Measurements from ENCODE around the gene FANCG.

The FANCG gene

GRCh38 chr9:35076848-35077247 is 2.9 kb downstream of the FANCG start:
- Histone ChIP-seq H3K27me3 (ENCODE audit: control insufficient read depth in 2 of 2, insufficient read depth in 2 of 2, low read length in 2 of 2) (no peaks in the 10 kb centered on the region), H3K4me3 (ENCODE audit: low read length in 2 of 2) (no peak overlapping the region), H3K36me3 (ENCODE audit: control insufficient read depth in 2 of 2, insufficient read depth in 2 of 2, low read length in 2 of 2) (peaks cover 3 to 11% of the 10 kb centered on the region in 2 donors), H3K9ac (ENCODE audit: low read depth in 1 of 2, low read length in 2 of 2) (no peak overlapping the region), H3K4me1 (ENCODE audit: control insufficient read depth in 2 of 2, insufficient read depth in 2 of 2, low read length in 2 of 2) (peaks cover 14 to 17% of the 10 kb centered on the region in 2 donors), H3K9me3 (ENCODE audit: control insufficient read depth in 2 of 2, low read length in 2 of 2) (no peaks in the 10 kb centered on the region), H3K27ac (ENCODE audit: low read depth in 2 of 2, low read length in 2 of 2) (no peak overlapping the region)

- no peaks in the 10 kb centered on the region for H3K9me3 ChIP-seq (ENCODE audit: control insufficient read depth in 2 of 2, low read length in 2 of 2)
- H3K9ac ChIP-seq (ENCODE audit: low read depth in 1 of 2, low read length in 2 of 2): no peak overlapping the region
- peaks cover 20 to 23% of the 10 kb centered on the region in 2 donors for H3K4me1 ChIP-seq (ENCODE audit: control insufficient read depth in 2 of 2, insufficient read depth in 2 of 2, low read length in 2 of 2)
- no peak overlapping the region for H3K27ac ChIP-seq (ENCODE audit: low read depth in 2 of 2, low read length in 2 of 2)
- H3K36me3 ChIP-seq (ENCODE audit: control insufficient read depth in 2 of 2, insufficient read depth in 2 of 2, low read length in 2 of 2): peaks cover 3 to 11% of the 10 kb centered on the region in 2 donors
- H3K4me3 ChIP-seq (ENCODE audit: low read length in 2 of 2): no peak overlapping the region
- H3K27me3 ChIP-seq (ENCODE audit: control insufficient read depth in 2 of 2, insufficient read depth in 2 of 2, low read length in 2 of 2): no peaks in the 10 kb centered on the region
These were observed 4.4 kb downstream of the FANCG start for GRCh38 chr9:35075358-35075757.

- H3K4me1 ChIP-seq (ENCODE audit: control insufficient read depth in 2 of 2, insufficient read depth in 2 of 2, low read length in 2 of 2): peaks cover 26 to 28% of the 10 kb centered on the region in 2 donors
- no peaks in the 10 kb centered on the region for H3K9me3 ChIP-seq (ENCODE audit: control insufficient read depth in 2 of 2, low read length in 2 of 2)
- H3K9ac ChIP-seq (ENCODE audit: low read depth in 1 of 2, low read length in 2 of 2): no peak overlapping the region
- H3K36me3 ChIP-seq (ENCODE audit: control insufficient read depth in 2 of 2, insufficient read depth in 2 of 2, low read length in 2 of 2): peaks cover 3 to 11% of the 10 kb centered on the region in 2 donors
- H3K27me3 ChIP-seq (ENCODE audit: control insufficient read depth in 2 of 2, insufficient read depth in 2 of 2, low read length in 2 of 2): no peaks in the 10 kb centered on the region
- H3K4me3 ChIP-seq (ENCODE audit: low read length in 2 of 2): no peak overlapping the region
- no peak overlapping the region for H3K27ac ChIP-seq (ENCODE audit: low read depth in 2 of 2, low read length in 2 of 2)
These were observed 5.0 kb downstream of the FANCG start for GRCh38 chr9:35074791-35075190.

- H3K4me1 ChIP-seq (ENCODE audit: control insufficient read depth in 2 of 2, insufficient read depth in 2 of 2, low read length in 2 of 2): peaks cover 24 to 28% of the 10 kb centered on the region in 2 donors
- no peak overlapping the region for H3K27ac ChIP-seq (ENCODE audit: low read depth in 2 of 2, low read length in 2 of 2)
- H3K9me3 ChIP-seq (ENCODE audit: control insufficient read depth in 2 of 2, low read length in 2 of 2): no peaks in the 10 kb centered on the region
- H3K4me3 ChIP-seq (ENCODE audit: low read length in 2 of 2): no peak overlapping the region
- peaks cover 3 to 11% of the 10 kb centered on the region in 2 donors for H3K36me3 ChIP-seq (ENCODE audit: control insufficient read depth in 2 of 2, insufficient read depth in 2 of 2, low read length in 2 of 2)
- H3K27me3 ChIP-seq (ENCODE audit: control insufficient read depth in 2 of 2, insufficient read depth in 2 of 2, low read length in 2 of 2): no peaks in the 10 kb centered on the region
- no peak overlapping the region for H3K9ac ChIP-seq (ENCODE audit: low read depth in 1 of 2, low read length in 2 of 2)
These were observed 5.6 kb downstream of the FANCG start for GRCh38 chr9:35074141-35074540.

DNA sequence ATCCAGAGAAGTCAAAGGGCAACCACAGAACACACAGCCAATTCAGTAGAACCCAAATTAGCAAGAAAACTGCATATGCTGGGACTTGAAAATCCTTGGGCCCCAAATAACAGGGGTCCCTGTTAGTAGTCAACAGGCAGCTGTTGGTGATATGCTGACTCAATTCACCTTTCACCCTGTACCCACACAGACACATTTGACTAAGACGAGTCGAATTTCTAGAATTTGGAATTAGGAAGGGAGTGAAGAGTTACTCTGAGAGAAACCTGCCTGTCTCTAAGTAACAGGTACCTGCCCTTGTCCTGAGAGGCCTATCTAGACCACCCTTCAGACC is 6.5 kb downstream of the FANCG start:
- peaks cover 9 to 12% of the 10 kb centered on the region in 2 donors for H3K36me3 ChIP-seq (ENCODE audit: control insufficient read depth in 2 of 2, insufficient read depth in 2 of 2, low read length in 2 of 2)
- peak overlapping the region; percentile 78 to 100 for H3K27ac ChIP-seq (ENCODE audit: low read depth in 2 of 2, low read length in 2 of 2)
- peak overlapping the region in 1 of 2 donors; percentile 92 for H3K4me3 ChIP-seq (ENCODE audit: low read length in 2 of 2)

GRCh38 chr9:35072461-35073278 is 7.1 kb downstream of the FANCG start, which contains the start of gene VCP:
Gene VCP (minus strand): TSS chr9:35072625. CDS start chr9:35072353, 272 bp downstream.
- no peaks in the 10 kb centered on the region for H3K27me3 ChIP-seq (ENCODE audit: control insufficient read depth in 2 of 2, insufficient read depth in 2 of 2, low read length in 2 of 2)
- H3K9me3 ChIP-seq (ENCODE audit: control insufficient read depth in 2 of 2, low read length in 2 of 2): no peaks in the 10 kb centered on the region
- H3K4me3 ChIP-seq (ENCODE audit: low read length in 2 of 2): peak within 1 kb of the TSS; percentile 86 to 92
- H3K9ac ChIP-seq (ENCODE audit: low read depth in 1 of 2, low read length in 2 of 2): peak within 1 kb of the TSS; percentile 94 to 98
- H3K4me1 ChIP-seq (ENCODE audit: control insufficient read depth in 2 of 2, insufficient read depth in 2 of 2, low read length in 2 of 2): peaks cover 20 to 24% of the 10 kb centered on the region in 2 donors
- H3K36me3 ChIP-seq (ENCODE audit: control insufficient read depth in 2 of 2, insufficient read depth in 2 of 2, low read length in 2 of 2): peaks cover 15 to 18% of the 10 kb centered on the region in 2 donors
- peak within 1 kb of the TSS; percentile 100 for H3K27ac ChIP-seq (ENCODE audit: low read depth in 2 of 2, low read length in 2 of 2)

More for the DNA sequence above, 6.5 kb downstream of the FANCG start:
- H3K9ac ChIP-seq (ENCODE audit: low read depth in 1 of 2, low read length in 2 of 2): no peak overlapping the region
- no peaks in the 10 kb centered on the region for H3K27me3 ChIP-seq (ENCODE audit: control insufficient read depth in 2 of 2, insufficient read depth in 2 of 2, low read length in 2 of 2)
- no peaks in the 10 kb centered on the region for H3K9me3 ChIP-seq (ENCODE audit: control insufficient read depth in 2 of 2, low read length in 2 of 2)
- peaks cover 23 to 24% of the 10 kb centered on the region in 2 donors for H3K4me1 ChIP-seq (ENCODE audit: control insufficient read depth in 2 of 2, insufficient read depth in 2 of 2, low read length in 2 of 2)

GRCh38 chr9:35071814-35072460 is 7.8 kb downstream of the FANCG start:
- H3K9me3 ChIP-seq (ENCODE audit: control insufficient read depth in 2 of 2, low read length in 2 of 2): no peaks in the 10 kb centered on the region

GRCh38 chr9:35070823-35071813 is 8.6 kb downstream of the FANCG start:
- Histone ChIP-seq H3K4me1 (ENCODE audit: control insufficient read depth in 2 of 2, insufficient read depth in 2 of 2, low read length in 2 of 2) (peaks cover 20 to 24% of the 10 kb centered on the region in 2 donors), H3K27ac (ENCODE audit: low read depth in 2 of 2, low read length in 2 of 2) (peak overlapping the region; percentile 100), H3K36me3 (ENCODE audit: control insufficient read depth in 2 of 2, insufficient read depth in 2 of 2, low read length in 2 of 2) (peaks cover 27 to 29% of the 10 kb centered on the region in 2 donors), H3K9ac (ENCODE audit: low read depth in 1 of 2, low read length in 2 of 2) (peak overlapping the region; percentile 94 to 98), H3K27me3 (ENCODE audit: control insufficient read depth in 2 of 2, insufficient read depth in 2 of 2, low read length in 2 of 2) (no peaks in the 10 kb centered on the region), H3K9me3 (ENCODE audit: control insufficient read depth in 2 of 2, low read length in 2 of 2) (no peaks in the 10 kb centered on the region), H3K4me3 (ENCODE audit: low read length in 2 of 2) (peak overlapping the region; percentile 86 to 92)

More at GRCh38 chr9:35071814-35072460, 7.8 kb downstream of the FANCG start:
- Histone ChIP-seq H3K4me1 (ENCODE audit: control insufficient read depth in 2 of 2, insufficient read depth in 2 of 2, low read length in 2 of 2) (peaks cover 20 to 24% of the 10 kb centered on the region in 2 donors), H3K4me3 (ENCODE audit: low read length in 2 of 2) (peak overlapping the region; percentile 86 to 92), H3K27ac (ENCODE audit: low read depth in 2 of 2, low read length in 2 of 2) (peak overlapping the region; percentile 100), H3K36me3 (ENCODE audit: control insufficient read depth in 2 of 2, insufficient read depth in 2 of 2, low read length in 2 of 2) (peaks cover 22 to 25% of the 10 kb centered on the region in 2 donors), H3K9ac (ENCODE audit: low read depth in 1 of 2, low read length in 2 of 2) (peak overlapping the region; percentile 94 to 98), H3K27me3 (ENCODE audit: control insufficient read depth in 2 of 2, insufficient read depth in 2 of 2, low read length in 2 of 2) (no peaks in the 10 kb centered on the region)

GRCh38 chr9:35069020-35069419 is 10.7 kb downstream of the FANCG start:
- Histone ChIP-seq H3K9ac (ENCODE audit: low read depth in 1 of 2, low read length in 2 of 2) (no peak overlapping the region), H3K9me3 (ENCODE audit: control insufficient read depth in 2 of 2, low read length in 2 of 2) (no peaks in the 10 kb centered on the region), H3K27me3 (ENCODE audit: control insufficient read depth in 2 of 2, insufficient read depth in 2 of 2, low read length in 2 of 2) (no peaks in the 10 kb centered on the region), H3K4me1 (ENCODE audit: control insufficient read depth in 2 of 2, insufficient read depth in 2 of 2, low read length in 2 of 2) (peaks cover 18 to 24% of the 10 kb centered on the region in 2 donors), H3K27ac (ENCODE audit: low read depth in 2 of 2, low read length in 2 of 2) (no peak overlapping the region), H3K36me3 (ENCODE audit: control insufficient read depth in 2 of 2, insufficient read depth in 2 of 2, low read length in 2 of 2) (peaks cover 42% of the 10 kb centered on the region in 2 donors), H3K4me3 (ENCODE audit: low read length in 2 of 2) (no peak overlapping the region)

Data from mucosa of rectum (tissue), 2 donors.